Lower leg skin (tissue), 3 donors: ENCODE results near the gene ARHGAP23.

Source experiments
- POLR2A ChIP-seq, 2 donors: fragments of 450-650 bp; IDR thresholded peaks; one replicate each; pipeline ENCODE4 v1.6.1; 2016 to 2017; ENCODE audit warnings: antibody characterized with exemption in 2 of 2, mild to moderate bottlenecking in 1 of 2, moderate library complexity in 1 of 2
- TF ChIP-seq, protein P1 (sequence below), 3 donors: fragments of 450-650 bp; IDR thresholded peaks; one replicate each; pipeline ENCODE4 v1.5.1; 2016; ENCODE audit warnings: antibody characterized with exemption in 3 of 3, mild to moderate bottlenecking in 3 of 3, moderate library complexity in 2 of 3

DNA sequence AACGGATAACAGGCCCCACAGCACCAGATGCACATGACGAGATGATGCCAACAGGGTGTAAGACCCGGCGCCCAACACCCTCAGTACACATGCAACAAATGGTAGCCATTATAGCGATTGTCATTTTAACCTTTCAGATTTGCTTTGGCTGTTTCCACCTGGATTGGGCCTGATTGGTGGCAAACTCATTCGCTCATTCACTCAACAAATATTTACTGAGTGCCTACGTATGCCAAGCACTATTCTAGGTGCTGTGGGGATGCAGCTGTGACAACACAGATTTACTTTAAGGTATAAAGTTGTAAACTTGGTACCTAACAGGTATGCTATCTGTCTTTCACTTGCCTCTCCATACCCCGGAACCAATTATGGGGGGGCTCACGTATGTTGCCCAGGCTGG, 110.6 kb downstream of the ARHGAP23 start:
- TF ChIP-seq, protein P1, sequence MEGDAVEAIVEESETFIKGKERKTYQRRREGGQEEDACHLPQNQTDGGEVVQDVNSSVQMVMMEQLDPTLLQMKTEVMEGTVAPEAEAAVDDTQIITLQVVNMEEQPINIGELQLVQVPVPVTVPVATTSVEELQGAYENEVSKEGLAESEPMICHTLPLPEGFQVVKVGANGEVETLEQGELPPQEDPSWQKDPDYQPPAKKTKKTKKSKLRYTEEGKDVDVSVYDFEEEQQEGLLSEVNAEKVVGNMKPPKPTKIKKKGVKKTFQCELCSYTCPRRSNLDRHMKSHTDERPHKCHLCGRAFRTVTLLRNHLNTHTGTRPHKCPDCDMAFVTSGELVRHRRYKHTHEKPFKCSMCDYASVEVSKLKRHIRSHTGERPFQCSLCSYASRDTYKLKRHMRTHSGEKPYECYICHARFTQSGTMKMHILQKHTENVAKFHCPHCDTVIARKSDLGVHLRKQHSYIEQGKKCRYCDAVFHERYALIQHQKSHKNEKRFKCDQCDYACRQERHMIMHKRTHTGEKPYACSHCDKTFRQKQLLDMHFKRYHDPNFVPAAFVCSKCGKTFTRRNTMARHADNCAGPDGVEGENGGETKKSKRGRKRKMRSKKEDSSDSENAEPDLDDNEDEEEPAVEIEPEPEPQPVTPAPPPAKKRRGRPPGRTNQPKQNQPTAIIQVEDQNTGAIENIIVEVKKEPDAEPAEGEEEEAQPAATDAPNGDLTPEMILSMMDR (IDR thresholded peaks at IDR 0.05), result no peak
- TF ChIP-seq POLR2A (IDR thresholded peaks at IDR 0.05), result no peak
